Occipital lobe (tissue), 2 donors: Measurements from ENCODE around the gene AFF1. TPM values are rescaled to one million over a fixed set of nuclear protein-coding genes. Genes with fewer than 3 reads are reported as not detected.
"Not testable (repeated sequence)": the region's sequence is repeated elsewhere in the genome, so short reads cannot be mapped to it uniquely, and the experiment has no call there.

Experiments
- DNase-seq: peaks from one replicate; lab custom pipeline; 2025; lab: John Stamatoyannopoulos, UW
- total RNA-seq: library from RNA; depleted of rRNA; stranded (reverse); fragments of >200 nt; gene quantifications from one replicate; pipeline ENCODE4 v1.2.3, GENCODE V29; 2014

Gene AFF1
- total RNA-seq, 1 donor from 2014 or later = 5.8 TPM

- no peak for DNase-seq
Observed at GRCh38 chr4:86975927-86976326, 41.1 kb downstream of the AFF1 start.

GRCh38 chr4:86976801-86977485 is 42.1 kb downstream of the AFF1 start:
- no peak for DNase-seq

- DNase-seq = no peak
Observed at GRCh38 chr4:86977621-86978184, 42.9 kb downstream of the AFF1 start.

DNA sequence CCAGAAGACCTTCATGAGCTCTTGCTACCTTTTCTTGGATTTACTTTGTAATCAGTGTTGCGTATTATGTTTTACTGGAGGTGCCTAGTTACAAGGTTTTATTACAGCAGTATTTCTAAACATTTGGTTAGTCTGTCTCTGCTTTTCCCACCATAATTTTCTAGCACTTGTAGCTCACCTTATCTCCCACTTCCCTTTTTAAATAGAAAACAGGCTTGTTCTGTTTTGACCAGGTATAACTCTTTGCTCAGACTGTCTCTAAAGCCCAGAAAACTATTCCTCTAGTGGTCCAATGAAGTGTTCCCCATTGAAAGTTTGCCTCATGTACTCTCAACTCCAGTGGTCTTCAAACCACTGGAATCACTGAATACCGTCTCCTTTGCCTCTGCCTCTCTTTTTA is 43.9 kb downstream of the AFF1 start:
- no peak for DNase-seq

DNA sequence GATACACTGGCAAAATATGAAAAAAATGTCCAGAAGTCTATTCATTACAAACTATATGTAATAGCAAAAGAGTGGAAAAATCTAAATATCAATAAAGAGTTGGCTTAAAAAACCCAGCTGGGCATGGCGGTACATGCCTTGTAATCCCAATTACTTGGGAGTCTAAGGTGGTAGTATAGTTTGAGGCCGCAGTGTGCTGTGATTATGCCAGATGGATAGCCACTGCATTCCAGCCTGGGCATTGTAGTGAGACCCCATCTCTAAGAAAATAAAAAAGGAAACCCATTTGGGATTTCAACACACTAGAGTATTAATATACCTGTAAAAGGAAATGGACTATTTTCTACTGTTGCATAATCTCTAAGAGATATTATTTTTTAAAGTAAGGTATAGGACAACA is 45.4 kb downstream of the AFF1 start:
- DNase-seq = no peak

DNA sequence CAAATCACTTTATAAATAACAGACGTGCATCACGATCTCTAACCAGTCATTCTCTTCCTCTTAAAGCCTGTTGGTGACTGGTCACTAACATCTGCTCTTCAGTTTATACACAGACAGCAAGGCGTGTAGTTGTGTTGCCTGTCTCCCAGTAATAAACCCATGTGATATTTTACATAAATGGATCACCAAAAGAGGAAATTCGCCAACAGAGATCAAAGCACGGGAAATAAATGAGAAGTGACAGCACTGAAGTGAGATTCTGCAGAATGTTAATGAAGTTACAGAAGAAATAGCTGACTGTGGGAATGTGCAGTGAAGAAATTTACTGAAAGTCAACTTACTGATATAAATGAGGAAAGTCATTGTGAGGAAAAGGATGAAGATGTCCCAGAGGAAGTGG is 47.0 kb downstream of the AFF1 start:
- DNase-seq = no peak

- DNase-seq = not testable (repeated sequence)
Observed at GRCh38 chr4:86985852-86986251, 51.0 kb downstream of the AFF1 start.

DNA sequence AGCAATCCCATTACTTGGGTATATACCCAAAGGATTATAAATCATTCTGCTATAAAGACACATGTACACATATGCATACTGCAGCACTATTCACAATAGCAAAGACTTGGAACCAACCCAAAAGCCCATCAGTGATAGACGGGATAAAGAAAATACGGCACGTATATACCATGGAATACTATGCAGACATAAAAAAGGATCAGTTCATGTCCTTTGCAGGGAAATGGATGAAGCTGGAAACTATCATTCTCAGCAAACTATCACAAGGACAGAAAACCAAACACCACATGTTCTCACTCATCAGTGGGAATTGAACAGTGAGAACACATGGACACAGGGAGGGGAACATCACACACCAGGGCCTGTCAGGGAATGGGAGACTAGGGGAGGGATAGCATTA is 54.8 kb downstream of the AFF1 start:
- DNase-seq = not testable (repeated sequence)

- no peak for DNase-seq
Observed at GRCh38 chr4:86990510-86990909, 55.7 kb downstream of the AFF1 start.

- DNase-seq = no peak
Observed at GRCh38 chr4:86991994-86992393, 57.2 kb downstream of the AFF1 start.

GRCh38 chr4:86993909-86994681 is 59.3 kb downstream of the AFF1 start:
- DNase-seq = no peak

- no peak for DNase-seq
Observed at GRCh38 chr4:86994686-86995085, 59.9 kb downstream of the AFF1 start.

GRCh38 chr4:86996510-86996909 is 61.7 kb downstream of the AFF1 start:
- DNase-seq = not testable (repeated sequence)

DNA sequence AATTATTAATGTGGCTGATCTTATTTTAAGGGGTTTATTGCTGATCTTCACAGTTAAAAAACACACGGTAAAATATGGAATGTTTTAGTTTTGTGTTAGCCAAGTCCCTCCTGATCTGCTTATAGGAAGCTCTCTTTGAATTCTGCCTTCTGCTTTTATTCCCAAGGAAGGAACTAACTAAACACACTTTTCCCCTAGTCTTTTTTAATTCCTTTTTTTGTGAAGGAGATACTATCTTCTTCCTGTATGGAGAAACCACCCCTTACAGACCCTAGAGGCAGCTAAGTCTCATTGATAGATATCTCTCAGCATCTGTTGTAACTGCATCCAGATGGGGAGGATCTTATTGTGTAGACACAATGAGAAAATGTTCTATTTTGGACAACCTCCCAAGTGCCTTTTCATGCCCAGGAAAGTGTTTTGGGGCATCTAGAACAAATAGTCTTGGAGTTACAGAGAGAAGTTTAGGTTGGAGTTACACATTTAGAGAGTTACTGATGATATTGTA is 64.4 kb downstream of the AFF1 start:
- no peak for DNase-seq

DNA sequence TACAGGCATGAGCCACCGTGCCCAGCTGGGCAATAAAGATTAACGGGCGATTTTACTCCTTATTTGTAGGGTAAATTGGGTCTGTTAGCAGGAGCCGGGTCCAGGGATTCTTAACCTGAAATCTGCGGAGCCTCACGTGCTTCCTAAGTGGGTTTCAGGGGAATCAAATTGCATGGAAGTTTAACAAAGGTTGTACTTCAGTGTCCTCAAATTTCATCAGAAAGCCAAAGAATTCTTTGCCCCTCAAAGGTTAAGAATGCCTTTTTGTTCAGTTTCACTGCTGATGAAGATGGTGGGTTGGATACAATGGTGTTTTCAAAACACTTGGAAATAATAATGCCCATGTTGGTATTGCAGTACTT is 67.9 kb downstream of the AFF1 start:
- no peak for DNase-seq

GRCh38 chr4:87003266-87003665 is 68.5 kb downstream of the AFF1 start:
- DNase-seq = no peak

DNA sequence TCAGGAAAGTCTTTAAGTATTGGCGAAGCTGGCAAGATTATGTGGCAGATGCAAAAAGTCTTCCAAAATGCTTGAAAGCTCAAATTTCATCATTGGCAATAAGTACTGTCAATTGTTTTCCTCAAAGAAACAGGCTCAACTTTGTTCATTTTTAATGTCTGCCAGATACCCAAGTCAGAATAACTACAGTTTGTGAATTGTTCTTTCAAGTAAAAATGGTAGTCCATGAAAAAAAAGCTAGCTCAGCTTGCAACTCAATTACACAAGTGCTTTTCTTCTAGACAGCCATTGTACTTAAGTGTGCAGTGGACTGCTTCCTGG is 70.5 kb downstream of the AFF1 start:
- no peak for DNase-seq

DNA sequence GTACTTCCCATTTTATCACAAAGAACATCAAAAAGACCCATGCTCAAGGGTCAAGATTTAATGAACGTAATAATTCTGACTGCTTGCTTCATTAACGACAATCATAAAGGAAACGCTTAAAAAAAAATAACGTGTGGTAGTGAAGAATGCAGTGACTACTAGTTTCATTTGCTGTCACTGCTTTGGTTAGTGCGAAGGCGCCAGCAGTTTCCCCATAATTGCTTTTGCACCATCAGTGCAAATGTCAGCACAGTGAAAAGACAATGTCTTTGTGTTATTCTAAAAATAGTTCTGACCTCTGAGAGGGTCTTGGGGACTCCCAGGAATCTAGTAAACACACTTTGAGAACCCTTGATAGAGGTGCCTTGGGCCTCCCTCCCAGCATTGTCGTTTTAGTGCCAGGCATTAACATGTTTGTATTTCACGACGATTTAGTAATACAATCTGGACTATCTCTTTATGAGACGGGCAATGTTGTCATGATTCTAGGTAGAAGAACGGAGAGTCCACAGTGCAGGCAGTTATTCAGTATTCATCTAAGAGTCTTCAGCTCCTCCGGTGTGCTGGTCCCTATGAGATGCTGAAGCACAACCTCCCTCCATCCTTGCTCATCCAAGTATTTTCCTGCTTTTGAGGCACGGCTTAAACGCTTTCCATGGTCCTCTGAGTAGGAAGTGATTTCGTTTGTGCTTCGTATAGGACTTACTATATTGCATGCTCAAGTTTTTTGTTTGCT is 71.0 kb downstream of the AFF1 start:
- DNase-seq = no peak

GRCh38 chr4:87006426-87006675 is 71.5 kb downstream of the AFF1 start:
- DNase-seq = no peak

DNA sequence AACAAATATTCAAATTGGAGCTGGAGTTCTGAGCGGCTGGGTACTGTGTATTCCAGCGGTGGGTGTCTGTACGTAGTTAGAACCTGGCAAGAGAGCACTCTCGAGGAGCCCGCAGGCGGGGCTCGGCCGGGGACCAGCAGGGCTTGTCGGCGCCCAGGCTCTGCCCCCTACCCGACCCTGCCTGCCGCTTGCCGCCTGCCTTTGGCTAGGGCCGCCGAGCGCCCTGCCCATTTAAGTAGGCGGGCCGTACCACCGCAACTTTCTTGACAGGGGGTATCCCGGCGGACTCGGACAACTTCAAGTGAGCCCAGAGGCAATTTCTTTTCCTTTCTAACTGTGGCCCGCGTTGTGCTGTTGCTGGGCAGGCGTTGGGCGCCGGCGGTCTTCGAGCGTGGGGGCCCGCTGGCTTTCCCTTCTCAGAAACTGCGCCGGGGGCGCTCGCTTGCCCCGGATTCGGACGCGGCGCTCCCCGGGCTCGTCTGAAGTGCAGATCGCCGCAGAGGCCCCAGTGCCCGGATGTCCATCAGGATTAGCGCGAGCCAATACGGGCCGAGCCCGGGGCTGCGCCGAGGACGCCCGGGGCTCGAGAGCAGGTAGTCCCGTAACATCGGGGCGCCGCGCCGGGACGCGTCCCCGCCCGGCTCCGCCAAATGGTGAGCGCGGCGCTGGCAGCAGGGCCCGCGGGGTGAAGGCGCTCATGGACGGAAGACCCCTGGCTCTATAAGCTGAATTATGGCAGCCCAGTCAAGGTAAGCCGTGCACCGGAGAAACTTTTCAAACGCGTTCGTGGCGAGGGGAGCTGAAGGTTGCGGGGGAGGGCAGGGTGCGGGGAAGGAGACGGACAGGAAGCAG is 72.1 kb downstream of the AFF1 start:
- DNase-seq = peak; percentile 96
